SK-N-MC (cell line): Measurements from ENCODE around the gene SH3RF3.

Experiments used
- EZH2 ChIP-seq: fragments of 200-600 bp; sonication (generic); IDR thresholded peaks from one replicate; pipeline ENCODE4 v1.6.1; 2017; ENCODE audit warnings: antibody characterized with exemption
- POLR2AphosphoS5 ChIP-seq: IDR thresholded peaks from 2 replicates; pipeline ENCODE4 v1.6.1; 2012; ENCODE audit warnings: mild to moderate bottlenecking, low read depth, low read length, borderline replicate concordance

- TF ChIP-seq EZH2 (no peak), POLR2AphosphoS5 (no peak)
Observed at GRCh38 chr2:109513230-109513629, 384.2 kb downstream of the SH3RF3 start.
